SK-N-SH (cell line): Measurements from ENCODE around the gene MANF. TPM values are rescaled to one million over a fixed set of nuclear protein-coding genes. Genes with fewer than 3 reads are reported as not detected.

ENCODE experiments used
- CTCF ChIA-PET: fragments of 300-600, 350-600 bp; formaldehyde crosslinking; extraction: SDS; loops from one replicate; lab custom pipeline; 2021; lab: Yijun Ruan, JAX
- POLR2A ChIA-PET: fragments of 350-600 bp; sonication (Branson Sonifier 250); formaldehyde crosslinking; extraction: SDS; loops from one replicate; lab custom pipeline; 2020; ENCODE audit warnings: antibody characterized with exemption, inconsistent platforms; lab: Yijun Ruan, JAX
- DNase-seq: peaks from one replicate; pipeline ENCODE4 v3.0.0; 2012
- H2AFZ ChIP-seq: fragments of 200-600 bp; sonication (generic); 2 replicates; pipeline ENCODE4 v1.8.1; 2016; ENCODE audit warnings: antibody characterized with exemption, mild to moderate bottlenecking, low read depth
- H3F3A ChIP-seq: fragments of 200-600 bp; sonication (generic); replicated peaks from 2 replicates; pipeline ENCODE3; 2016; ENCODE audit warnings: antibody characterized with exemption, mild to moderate bottlenecking; ENCODE audit not compliant: insufficient read depth
- H3K27ac ChIP-seq, 2 experiments: fragments of 200-500 bp in 1 of 2; fragments of 200-600 bp in 1 of 2; sonication (Bioruptor generic) in 1 of 2; sonication (generic), shearing (Covaris generic) in 1 of 2; 2 replicates each; pipeline versions ENCODE4 v1.5.1 to v1.6.1; 2014 to 2016; ENCODE audit warnings: low read depth in 2 of 2, inconsistent platforms in 1 of 2, low read length in 1 of 2, mild to moderate bottlenecking in 1 of 2, mixed read lengths in 1 of 2
- H3K27me3 ChIP-seq: fragments of 200-600 bp; sonication (generic), shearing (Covaris generic); 2 replicates; pipeline ENCODE4 v1.6.1; 2016; ENCODE audit warnings: mixed run types; ENCODE audit not compliant: insufficient read depth
- H3K36me3 ChIP-seq, 2 experiments: fragments of 200-500 bp in 1 of 2; fragments of 200-600 bp in 1 of 2; sonication (Bioruptor generic) in 1 of 2; sonication (generic) in 1 of 2; replicated peaks in 1 of 2; 2 replicates each; pipeline versions ENCODE3 to v1.5.1; 2014 to 2016; ENCODE audit warnings: low read length in 1 of 2, mild to moderate bottlenecking in 1 of 2; ENCODE audit not compliant: insufficient read depth in 2 of 2, control insufficient read depth in 1 of 2
- H3K4me1 ChIP-seq, 2 experiments: fragments of 200-500 bp in 1 of 2; fragments of 200-600 bp in 1 of 2; sonication (Bioruptor generic) in 1 of 2; sonication (generic), shearing (Covaris generic) in 1 of 2; 2 replicates each; pipeline versions ENCODE4 v1.5.1 to v1.6.1; 2014 to 2016; ENCODE audit warnings: low read depth in 1 of 2, low read length in 1 of 2, mixed run types in 1 of 2; ENCODE audit not compliant: insufficient read depth in 2 of 2, control insufficient read depth in 1 of 2
- H3K4me2 ChIP-seq: fragments of 200-600 bp; sonication (generic), shearing (Covaris generic); 2 replicates; pipeline ENCODE4 v1.6.1; 2017; ENCODE audit warnings: mixed run types
- H3K4me3 ChIP-seq, 2 experiments: fragments of 200-500 bp in 1 of 2; fragments of 200-600 bp in 1 of 2; sonication (Bioruptor generic) in 1 of 2; sonication (generic), shearing (Covaris generic) in 1 of 2; 2 replicates each; pipeline versions ENCODE4 v1.5.1 to v1.8.1; 2014 to 2016; ENCODE audit warnings: low read depth in 2 of 2, inconsistent platforms in 1 of 2, low read length in 1 of 2, mild to moderate bottlenecking in 1 of 2, mixed read lengths in 1 of 2, moderate library complexity in 1 of 2
- H3K79me2 ChIP-seq: fragments of 200-600 bp; sonication (generic); 2 replicates; pipeline ENCODE4 v1.8.1; 2017; ENCODE audit warnings: mild to moderate bottlenecking; ENCODE audit not compliant: insufficient read depth
- H3K9ac ChIP-seq: fragments of 200-600 bp; sonication (generic); 2 replicates; pipeline ENCODE4 v1.6.1; 2017; ENCODE audit warnings: mixed run types
- H3K9me2 ChIP-seq: fragments of 200-600 bp; sonication (generic); 2 replicates; pipeline ENCODE4 v1.6.1; 2017; ENCODE audit warnings: mixed run types
- H3K9me3 ChIP-seq: fragments of 200-600 bp; sonication (generic); 2 replicates; pipeline ENCODE4 v1.6.1; 2017; ENCODE audit warnings: mixed run types, mild to moderate bottlenecking, moderate library complexity
- H4K20me1 ChIP-seq: fragments of 200-600 bp; sonication (generic); 2 replicates; pipeline ENCODE4 v1.6.1; 2017; ENCODE audit warnings: mild to moderate bottlenecking, mixed run types; ENCODE audit not compliant: insufficient read depth
- CHD2 ChIP-seq: fragments of 150-350 bp; IDR thresholded peaks from 2 replicates; pipeline ENCODE4 v1.6.1; 2018; ENCODE audit warnings: low read length; ENCODE audit not compliant: partially characterized antibody
- EZH2phosphoT487 ChIP-seq: fragments of 200-600 bp; sonication (generic); IDR thresholded peaks from 2 replicates; pipeline ENCODE4 v1.6.1; 2017; ENCODE audit warnings: low read depth, mixed run types, mild to moderate bottlenecking, antibody characterized with exemption, moderate library complexity, borderline replicate concordance
- GABPA ChIP-seq: IDR thresholded peaks from 2 replicates; pipeline ENCODE4 v1.4.0; 2012; ENCODE audit warnings: low read depth, mild to moderate bottlenecking
- GATA2 ChIP-seq: sonication (generic); formaldehyde crosslinking; IDR thresholded peaks from 2 replicates; pipeline ENCODE4 v1.5.0; 2020; ENCODE audit warnings: mild to moderate bottlenecking, missing genetic modification reagents
- JUND ChIP-seq: IDR thresholded peaks from 2 replicates; pipeline ENCODE4 v1.4.0; 2012
- MEF2A ChIP-seq: IDR thresholded peaks from 2 replicates; pipeline ENCODE4 v1.4.0; 2012; ENCODE audit warnings: low read depth, borderline replicate concordance
- MXI1 ChIP-seq: IDR thresholded peaks from 2 replicates; pipeline ENCODE4 v1.6.1; 2012; ENCODE audit warnings: mild to moderate bottlenecking, low read depth, low read length, improper control_type of control experiment
- NFIC ChIP-seq: IDR thresholded peaks from 2 replicates; pipeline ENCODE4 v1.4.0; 2012; ENCODE audit warnings: borderline replicate concordance
- NRF1 ChIP-seq: IDR thresholded peaks from 2 replicates; pipeline ENCODE4 v1.6.1; 2012; ENCODE audit warnings: low read depth, mild to moderate bottlenecking, low read length
- RFX5 ChIP-seq: IDR thresholded peaks from 2 replicates; pipeline ENCODE4 v1.6.1; 2012; ENCODE audit warnings: mild to moderate bottlenecking, improper control_type of control experiment, low read length
- RXRA ChIP-seq: IDR thresholded peaks from 2 replicates; pipeline ENCODE4 v1.4.0; 2012; ENCODE audit warnings: low read depth, mild to moderate bottlenecking, borderline replicate concordance
- SIN3A ChIP-seq: IDR thresholded peaks from 2 replicates; pipeline ENCODE4 v1.6.1; 2012; ENCODE audit warnings: low read depth, mild to moderate bottlenecking, low read length, moderate library complexity, borderline replicate concordance
- SMC3 ChIP-seq: IDR thresholded peaks from 2 replicates; pipeline ENCODE4 v1.6.1; 2012; ENCODE audit warnings: low read depth, low read length, improper control_type of control experiment
- TAF1 ChIP-seq: IDR thresholded peaks from 2 replicates; pipeline ENCODE4 v1.6.1; 2012; ENCODE audit warnings: low read depth, mild to moderate bottlenecking, low read length, moderate library complexity, borderline replicate concordance
- TCF12 ChIP-seq: IDR thresholded peaks from 2 replicates; pipeline ENCODE4 v1.4.0; 2012
- TEAD4 ChIP-seq: IDR thresholded peaks from 2 replicates; pipeline ENCODE4 v1.4.0; 2012; ENCODE audit warnings: mild to moderate bottlenecking, borderline replicate concordance; ENCODE audit not compliant: insufficient read depth
- YY1 ChIP-seq: IDR thresholded peaks from 2 replicates; pipeline ENCODE4 v1.4.0; 2012; ENCODE audit warnings: low read depth, mild to moderate bottlenecking
- WGBS: methylation state at CpG from one replicate; pipeline ENCODE4 v1.1.6; 2017; ENCODE audit warnings: low lambda C conversion rate; 5-methylcytosine and 5-hydroxymethylcytosine counted together
- polyA plus RNA-seq, 3 experiments: library from polyadenylated mRNA; depleted of rRNA; stranded (reverse); fragments of >200 nt; gene quantifications; 2 replicates each; pipeline ENCODE4 v1.2.3, GENCODE V29; 2012
- TF ChIP-seq, protein P1 (sequence below): IDR thresholded peaks from 2 replicates; pipeline ENCODE4 v1.4.0; 2012; ENCODE audit warnings: low read depth, borderline replicate concordance
- TF ChIP-seq, protein P2 (sequence below): fragments of 200-600 bp; sonication (generic); IDR thresholded peaks from 2 replicates; pipeline ENCODE4 v1.6.1; 2017; ENCODE audit warnings: antibody characterized with exemption, mild to moderate bottlenecking, moderate library complexity

The MANF gene
- polyA plus RNA-seq, 1 of the 3 experiments (the other 2 are of a cell fraction): 121 TPM

DNA sequence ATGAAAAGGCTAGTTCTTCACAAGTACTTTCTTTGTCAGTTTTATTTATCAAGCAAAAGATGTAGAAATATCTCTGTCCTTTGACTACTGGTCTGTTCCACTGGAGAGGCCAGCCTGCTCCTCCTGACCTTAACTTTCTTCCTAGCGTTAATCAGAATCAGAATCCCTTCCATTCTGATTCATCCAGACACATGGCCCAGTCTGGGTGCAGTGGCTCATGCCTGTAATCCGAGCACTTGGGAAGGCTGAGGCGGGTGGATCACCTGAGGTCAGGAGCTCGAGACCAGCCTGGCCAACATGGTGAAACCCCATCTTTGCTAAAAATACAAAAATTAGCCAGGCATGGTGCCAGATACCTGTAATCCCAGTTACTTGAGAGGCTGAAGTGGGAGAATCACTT, 32.0 kb upstream of the MANF start:
- ChIA-PET POLR2A (no interaction called here), CTCF (no interaction called here)
- Histone ChIP-seq H4K20me1 (no peaks in the 10 kb centered on the region), H3K4me3 (no peak overlapping the region), H3K9ac (no peak overlapping the region), H3K27ac (no peak overlapping the region), H3F3A (no peaks in the 10 kb centered on the region), H3K9me2 (no peaks in the 10 kb centered on the region), H3K4me1 (no peaks in the 10 kb centered on the region), H3K27me3 (no peaks in the 10 kb centered on the region; the same call in 1 of the 2 replicates), H3K79me2 (no peaks in the 10 kb centered on the region), H3K4me2 (no peak overlapping the region), H2AFZ (no peak overlapping the region), H3K9me3 (no peaks in the 10 kb centered on the region), H3K36me3 (no peaks in the 10 kb centered on the region)
- DNase-seq: no peak
- WGBS: 65% methylated on average over 4 of the region's 4 CpGs
- TF ChIP-seq RXRA (no peak), RFX5 (no peak), SMC3 (no peak), GATA2 (CRISPR knock-in tag) (no peak), TAF1 (no peak), JUND (no peak), SIN3A (no peak), YY1 (no peak), TEAD4 (no peak), MXI1 (no peak), CHD2 (no peak), TCF12 (no peak), MEF2A (no peak), GABPA (no peak), EZH2phosphoT487 (no peak), NRF1 (no peak), NFIC (no peak)
- TF ChIP-seq, protein P1, sequence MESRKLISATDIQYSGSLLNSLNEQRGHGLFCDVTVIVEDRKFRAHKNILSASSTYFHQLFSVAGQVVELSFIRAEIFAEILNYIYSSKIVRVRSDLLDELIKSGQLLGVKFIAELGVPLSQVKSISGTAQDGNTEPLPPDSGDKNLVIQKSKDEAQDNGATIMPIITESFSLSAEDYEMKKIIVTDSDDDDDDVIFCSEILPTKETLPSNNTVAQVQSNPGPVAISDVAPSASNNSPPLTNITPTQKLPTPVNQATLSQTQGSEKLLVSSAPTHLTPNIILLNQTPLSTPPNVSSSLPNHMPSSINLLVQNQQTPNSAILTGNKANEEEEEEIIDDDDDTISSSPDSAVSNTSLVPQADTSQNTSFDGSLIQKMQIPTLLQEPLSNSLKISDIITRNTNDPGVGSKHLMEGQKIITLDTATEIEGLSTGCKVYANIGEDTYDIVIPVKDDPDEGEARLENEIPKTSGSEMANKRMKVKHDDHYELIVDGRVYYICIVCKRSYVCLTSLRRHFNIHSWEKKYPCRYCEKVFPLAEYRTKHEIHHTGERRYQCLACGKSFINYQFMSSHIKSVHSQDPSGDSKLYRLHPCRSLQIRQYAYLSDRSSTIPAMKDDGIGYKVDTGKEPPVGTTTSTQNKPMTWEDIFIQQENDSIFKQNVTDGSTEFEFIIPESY: no peak
- TF ChIP-seq, protein P2, sequence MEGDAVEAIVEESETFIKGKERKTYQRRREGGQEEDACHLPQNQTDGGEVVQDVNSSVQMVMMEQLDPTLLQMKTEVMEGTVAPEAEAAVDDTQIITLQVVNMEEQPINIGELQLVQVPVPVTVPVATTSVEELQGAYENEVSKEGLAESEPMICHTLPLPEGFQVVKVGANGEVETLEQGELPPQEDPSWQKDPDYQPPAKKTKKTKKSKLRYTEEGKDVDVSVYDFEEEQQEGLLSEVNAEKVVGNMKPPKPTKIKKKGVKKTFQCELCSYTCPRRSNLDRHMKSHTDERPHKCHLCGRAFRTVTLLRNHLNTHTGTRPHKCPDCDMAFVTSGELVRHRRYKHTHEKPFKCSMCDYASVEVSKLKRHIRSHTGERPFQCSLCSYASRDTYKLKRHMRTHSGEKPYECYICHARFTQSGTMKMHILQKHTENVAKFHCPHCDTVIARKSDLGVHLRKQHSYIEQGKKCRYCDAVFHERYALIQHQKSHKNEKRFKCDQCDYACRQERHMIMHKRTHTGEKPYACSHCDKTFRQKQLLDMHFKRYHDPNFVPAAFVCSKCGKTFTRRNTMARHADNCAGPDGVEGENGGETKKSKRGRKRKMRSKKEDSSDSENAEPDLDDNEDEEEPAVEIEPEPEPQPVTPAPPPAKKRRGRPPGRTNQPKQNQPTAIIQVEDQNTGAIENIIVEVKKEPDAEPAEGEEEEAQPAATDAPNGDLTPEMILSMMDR: no peak
